Calu3 (cell line): ENCODE results near the gene HGFAC. TPM values are rescaled to one million over a fixed set of nuclear protein-coding genes. Genes with fewer than 3 reads are reported as not detected.

Source experiments
- BruUV-seq: library from RNA; stranded (reverse); fragments of 400-500 nt; replicated peaks from 2 replicates; lab custom pipeline; 2021; lab: Mats Ljungman, UMichigan
- CTCF ChIA-PET: fragments of 300-600 bp; sonication (Branson Sonifier 250); formaldehyde crosslinking; loops from one replicate; lab custom pipeline; 2022; ENCODE audit warnings: antibody characterized with exemption; lab: Charles Lee
- DNase-seq: peaks from one replicate; pipeline ENCODE4 v3.0.0; 2022
- H3K27ac Mint-ChIP-seq: one replicate; pipeline ENCODE4 v1.8.0; 2022; ENCODE audit warnings: mixed read lengths; ENCODE audit not compliant: unreplicated experiment
- H3K27me3 Mint-ChIP-seq: one replicate; pipeline ENCODE4 v1.8.0; 2022; ENCODE audit warnings: mixed read lengths; ENCODE audit not compliant: unreplicated experiment
- H3K36me3 Mint-ChIP-seq: one replicate; pipeline ENCODE4 v1.8.0; 2022; ENCODE audit warnings: mild to moderate bottlenecking, moderate library complexity, mixed read lengths; ENCODE audit not compliant: insufficient read depth, unreplicated experiment
- H3K4me1 Mint-ChIP-seq: one replicate; pipeline ENCODE4 v1.8.0; 2022; ENCODE audit warnings: mild to moderate bottlenecking, low read depth, mixed read lengths; ENCODE audit not compliant: unreplicated experiment
- H3K4me3 Mint-ChIP-seq: one replicate; pipeline ENCODE4 v1.8.0; 2022; ENCODE audit warnings: mild to moderate bottlenecking, low read depth, moderate library complexity, mixed read lengths; ENCODE audit not compliant: unreplicated experiment
- H3K9me3 Mint-ChIP-seq: one replicate; pipeline ENCODE4 v1.8.0; 2022; ENCODE audit warnings: low read depth, mixed read lengths; ENCODE audit not compliant: unreplicated experiment
- CTCF ChIP-seq: fragments of 200-600 bp; IDR thresholded peaks from one replicate; pipeline ENCODE4 v1.8.0; 2022; ENCODE audit warnings: antibody characterized with exemption; ENCODE audit not compliant: unreplicated experiment
- intact Hi-C: fragments of 100-400 bp; cut with micrococcal nuclease; formaldehyde crosslinking; loops from one replicate; pipeline ENCODE4 v1.10.0; 2022; ENCODE audit not compliant: unreplicated experiment
- total RNA-seq: library from RNA; stranded (reverse); gene quantifications from 2 replicates; pipeline ENCODE4 v1.2.3, GENCODE V29; 2022

The HGFAC gene
- total RNA-seq, 1 experiment from 2014 or later, result not detected

- DNase-seq, result no peak
- CTCF ChIA-PET, result no interaction called here
- TF ChIP-seq CTCF, result no peak
- no peaks in the 10 kb centered on the region for H3K27me3 Mint-ChIP-seq
- no peak overlapping the region for H3K27ac Mint-ChIP-seq
- no peaks in the 10 kb centered on the region for H3K9me3 Mint-ChIP-seq
- H3K36me3 Mint-ChIP-seq, result no peaks in the 10 kb centered on the region
- no peaks in the 10 kb centered on the region for H3K4me1 Mint-ChIP-seq
- BruUV-seq, result no TSS peak
- intact Hi-C loops, result no loop called here
- H3K4me3 Mint-ChIP-seq, result no peak overlapping the region
These were observed 3.5 kb downstream of the HGFAC start for GRCh38 chr4:3445111-3445820.

- TF ChIP-seq CTCF, result no peak
- no peaks in the 10 kb centered on the region for H3K27me3 Mint-ChIP-seq
- no peak overlapping the region for H3K27ac Mint-ChIP-seq
- intact Hi-C loops, result no loop called here
- no peak overlapping the region for H3K4me3 Mint-ChIP-seq
- no peaks in the 10 kb centered on the region for H3K4me1 Mint-ChIP-seq
- no peaks in the 10 kb centered on the region for H3K36me3 Mint-ChIP-seq
- no peaks in the 10 kb centered on the region for H3K9me3 Mint-ChIP-seq
- no TSS peak for BruUV-seq
- CTCF ChIA-PET, result no interaction called here
- DNase-seq, result no peak
These were observed 4.2 kb downstream of the HGFAC start for GRCh38 chr4:3445829-3446545.

- no peak for DNase-seq
- CTCF ChIA-PET, result no interaction called here
- no TSS peak for BruUV-seq
- Mint-ChIP-seq H3K9me3 (no peaks in the 10 kb centered on the region), H3K36me3 (no peaks in the 10 kb centered on the region), H3K27ac (no peak overlapping the region), H3K27me3 (no peaks in the 10 kb centered on the region), H3K4me1 (peaks cover 2% of the 10 kb centered on the region), H3K4me3 (no peak overlapping the region)
- intact Hi-C loops, result no loop called here
- no peak for TF ChIP-seq CTCF
These were observed 5.0 kb downstream of the HGFAC start for GRCh38 chr4:3446631-3447320.

- H3K27ac Mint-ChIP-seq, result no peak overlapping the region
- no peaks in the 10 kb centered on the region for H3K27me3 Mint-ChIP-seq
- H3K36me3 Mint-ChIP-seq, result no peaks in the 10 kb centered on the region
- intact Hi-C loops, result no loop called here
- no peak for DNase-seq
- CTCF ChIA-PET, result no interaction called here
- H3K4me1 Mint-ChIP-seq, result peaks cover 9% of the 10 kb centered on the region
- no peaks in the 10 kb centered on the region for H3K9me3 Mint-ChIP-seq
- no peak for TF ChIP-seq CTCF
- BruUV-seq, result no TSS peak
- no peak overlapping the region for H3K4me3 Mint-ChIP-seq
These were observed 5.9 kb downstream of the HGFAC start for GRCh38 chr4:3447431-3448395.
